Panc1 (cell line): ENCODE data around the gene PARP11. TPM values are rescaled to one million over a fixed set of nuclear protein-coding genes. Genes with fewer than 3 reads are reported as not detected.

ENCODE experiments used
- ATAC-seq: fragments of 200-7000 bp; cut with Tn5 transposase; 2 replicates; pipeline ENCODE4 v1.9.1; 2020; ENCODE audit warnings: mild to moderate bottlenecking, moderate library complexity
- BruUV-seq: library from RNA; stranded (reverse); fragments of 400-500 nt; replicated peaks from 2 replicates; lab custom pipeline; 2021; lab: Mats Ljungman, UMichigan
- CTCF ChIA-PET: fragments of 300-600 bp; sonication (Branson Sonifier 250); formaldehyde crosslinking; loops from one replicate; lab custom pipeline; 2022; ENCODE audit warnings: antibody characterized with exemption; lab: Charles Lee
- POLR2A ChIA-PET: fragments of 300-600 bp; sonication (Branson Sonifier 250); formaldehyde crosslinking; loops from one replicate; lab custom pipeline; 2022; ENCODE audit warnings: antibody characterized with exemption; lab: Charles Lee
- DNase-seq: peaks from one replicate; pipeline ENCODE4 v3.0.0-alpha.2; 2010; ENCODE audit warnings: low read depth, low spot score
- H3K27ac ChIP-seq: 2 replicates; pipeline ENCODE4 v1.5.1; 2011; ENCODE audit warnings: mild to moderate bottlenecking, low read length, inconsistent platforms
- H3K27me3 ChIP-seq: fragments of 200-500 bp; sonication (Bioruptor generic); 2 replicates; pipeline ENCODE4 v1.6.0; 2014; ENCODE audit warnings: low read length, inconsistent platforms; ENCODE audit not compliant: control insufficient read depth, insufficient read depth
- H3K36me3 ChIP-seq: fragments of 200-500 bp; sonication (Bioruptor generic); 2 replicates; pipeline ENCODE4 v1.5.1; 2014; ENCODE audit warnings: inconsistent platforms, mild to moderate bottlenecking, low read length, moderate library complexity; ENCODE audit not compliant: control insufficient read depth, insufficient read depth
- H3K4me1 ChIP-seq: 2 replicates; pipeline ENCODE4 v1.5.1; 2011; ENCODE audit warnings: inconsistent platforms, mild to moderate bottlenecking, low read length, moderate library complexity; ENCODE audit not compliant: control insufficient read depth, insufficient read depth
- H3K4me3 ChIP-seq, 2 experiments: 2 replicates each; pipeline ENCODE4 v1.5.1; 2011 to 2012; ENCODE audit warnings: low read depth in 2 of 2, low read length in 2 of 2, mild to moderate bottlenecking in 2 of 2, inconsistent platforms in 1 of 2, moderate library complexity in 1 of 2
- H3K9me3 ChIP-seq: fragments of 200-500 bp; sonication (Bioruptor generic); 2 replicates; pipeline ENCODE4 v1.5.1; 2014; ENCODE audit warnings: low read depth, mild to moderate bottlenecking, inconsistent platforms, low read length, moderate library complexity; ENCODE audit not compliant: control insufficient read depth, insufficient read depth
- POLR2AphosphoS5 ChIP-seq: IDR thresholded peaks from 2 replicates; pipeline ENCODE4 v1.6.1; 2012; ENCODE audit warnings: mild to moderate bottlenecking, low read depth, low read length, moderate library complexity
- SIN3A ChIP-seq: IDR thresholded peaks from 2 replicates; pipeline ENCODE4 v1.6.1; 2012; ENCODE audit warnings: low read depth, mild to moderate bottlenecking, low read length, moderate library complexity, borderline replicate concordance; ENCODE audit not compliant: insufficient read depth
- TCF7L2 ChIP-seq: IDR thresholded peaks from 2 replicates; pipeline ENCODE4 v1.6.1; 2011; ENCODE audit warnings: mild to moderate bottlenecking, low read depth, low read length, inconsistent platforms
- in situ Hi-C: cut with HindIII; loops from 2 replicates; pipeline ENCODE4 v1.10.0; 2016; ENCODE audit warnings: low sequenced_read_pairs, low pct_unique_long_range_greater_than_20kb
- intact Hi-C: fragments of 100-400 bp; cut with micrococcal nuclease; formaldehyde crosslinking; loops from one replicate; pipeline ENCODE4 v1.10.0; 2022; ENCODE audit not compliant: unreplicated experiment
- total RNA-seq: library from RNA; stranded (reverse); gene quantifications from one replicate; pipeline ENCODE4 v1.2.1, GENCODE V29; 2021; ENCODE audit not compliant: unreplicated experiment
- TF ChIP-seq, protein P1 (sequence below): fragments of 450-650 bp; IDR thresholded peaks from 2 replicates; pipeline ENCODE4 v1.5.1; 2017; ENCODE audit warnings: mild to moderate bottlenecking
- TF ChIP-seq, protein P2 (sequence below), 2 experiments: IDR thresholded peaks; 2 replicates each; pipeline ENCODE4 v1.6.1; 2011 to 2012; ENCODE audit warnings: low read depth in 2 of 2, control low read depth in 1 of 2, low read length in 1 of 2, mild to moderate bottlenecking in 1 of 2, moderate library complexity in 1 of 2; ENCODE audit not compliant: insufficient read depth in 1 of 2

The PARP11 gene
- total RNA-seq, 1 experiment from 2014 or later: 7.3 TPM

DNA sequence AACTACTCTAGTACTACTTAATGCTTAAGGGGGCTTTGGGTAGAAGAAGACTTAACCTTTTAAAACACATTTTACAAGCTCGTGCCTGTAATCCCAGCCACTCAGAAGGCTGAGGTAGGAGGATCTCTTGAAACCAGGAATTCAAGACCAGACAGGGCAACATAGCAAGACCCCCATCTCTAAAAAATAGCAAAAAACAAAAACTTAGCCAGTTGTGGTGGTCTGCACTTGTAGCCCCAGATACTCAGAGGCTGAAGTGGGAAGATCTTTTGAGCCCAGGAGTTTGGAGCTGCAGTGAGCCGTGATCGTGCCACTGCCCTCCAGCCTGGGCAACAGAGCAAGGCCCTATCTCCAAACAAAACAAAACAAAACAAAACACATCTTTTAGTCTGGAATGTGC is 39.7 kb upstream of the PARP11 start:
- DNase-seq: no peak
- in situ Hi-C loops: no loop called here
- no peaks in the 10 kb centered on the region for H3K9me3 ChIP-seq
- ChIA-PET CTCF (no interaction called here), POLR2A (no interaction called here)
- ATAC-seq: no peak
- no peaks in the 10 kb centered on the region; the same call in 1 of the 2 replicates for H3K27me3 ChIP-seq
- TF ChIP-seq, protein P1, sequence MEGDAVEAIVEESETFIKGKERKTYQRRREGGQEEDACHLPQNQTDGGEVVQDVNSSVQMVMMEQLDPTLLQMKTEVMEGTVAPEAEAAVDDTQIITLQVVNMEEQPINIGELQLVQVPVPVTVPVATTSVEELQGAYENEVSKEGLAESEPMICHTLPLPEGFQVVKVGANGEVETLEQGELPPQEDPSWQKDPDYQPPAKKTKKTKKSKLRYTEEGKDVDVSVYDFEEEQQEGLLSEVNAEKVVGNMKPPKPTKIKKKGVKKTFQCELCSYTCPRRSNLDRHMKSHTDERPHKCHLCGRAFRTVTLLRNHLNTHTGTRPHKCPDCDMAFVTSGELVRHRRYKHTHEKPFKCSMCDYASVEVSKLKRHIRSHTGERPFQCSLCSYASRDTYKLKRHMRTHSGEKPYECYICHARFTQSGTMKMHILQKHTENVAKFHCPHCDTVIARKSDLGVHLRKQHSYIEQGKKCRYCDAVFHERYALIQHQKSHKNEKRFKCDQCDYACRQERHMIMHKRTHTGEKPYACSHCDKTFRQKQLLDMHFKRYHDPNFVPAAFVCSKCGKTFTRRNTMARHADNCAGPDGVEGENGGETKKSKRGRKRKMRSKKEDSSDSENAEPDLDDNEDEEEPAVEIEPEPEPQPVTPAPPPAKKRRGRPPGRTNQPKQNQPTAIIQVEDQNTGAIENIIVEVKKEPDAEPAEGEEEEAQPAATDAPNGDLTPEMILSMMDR: no peak
- no peak for TF ChIP-seq TCF7L2
- TF ChIP-seq SIN3A: no peak
- TF ChIP-seq, protein P2, sequence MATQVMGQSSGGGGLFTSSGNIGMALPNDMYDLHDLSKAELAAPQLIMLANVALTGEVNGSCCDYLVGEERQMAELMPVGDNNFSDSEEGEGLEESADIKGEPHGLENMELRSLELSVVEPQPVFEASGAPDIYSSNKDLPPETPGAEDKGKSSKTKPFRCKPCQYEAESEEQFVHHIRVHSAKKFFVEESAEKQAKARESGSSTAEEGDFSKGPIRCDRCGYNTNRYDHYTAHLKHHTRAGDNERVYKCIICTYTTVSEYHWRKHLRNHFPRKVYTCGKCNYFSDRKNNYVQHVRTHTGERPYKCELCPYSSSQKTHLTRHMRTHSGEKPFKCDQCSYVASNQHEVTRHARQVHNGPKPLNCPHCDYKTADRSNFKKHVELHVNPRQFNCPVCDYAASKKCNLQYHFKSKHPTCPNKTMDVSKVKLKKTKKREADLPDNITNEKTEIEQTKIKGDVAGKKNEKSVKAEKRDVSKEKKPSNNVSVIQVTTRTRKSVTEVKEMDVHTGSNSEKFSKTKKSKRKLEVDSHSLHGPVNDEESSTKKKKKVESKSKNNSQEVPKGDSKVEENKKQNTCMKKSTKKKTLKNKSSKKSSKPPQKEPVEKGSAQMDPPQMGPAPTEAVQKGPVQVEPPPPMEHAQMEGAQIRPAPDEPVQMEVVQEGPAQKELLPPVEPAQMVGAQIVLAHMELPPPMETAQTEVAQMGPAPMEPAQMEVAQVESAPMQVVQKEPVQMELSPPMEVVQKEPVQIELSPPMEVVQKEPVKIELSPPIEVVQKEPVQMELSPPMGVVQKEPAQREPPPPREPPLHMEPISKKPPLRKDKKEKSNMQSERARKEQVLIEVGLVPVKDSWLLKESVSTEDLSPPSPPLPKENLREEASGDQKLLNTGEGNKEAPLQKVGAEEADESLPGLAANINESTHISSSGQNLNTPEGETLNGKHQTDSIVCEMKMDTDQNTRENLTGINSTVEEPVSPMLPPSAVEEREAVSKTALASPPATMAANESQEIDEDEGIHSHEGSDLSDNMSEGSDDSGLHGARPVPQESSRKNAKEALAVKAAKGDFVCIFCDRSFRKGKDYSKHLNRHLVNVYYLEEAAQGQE (IDR thresholded peaks at IDR 0.05; ENCODE audit: insufficient read depth in 1 of 2, low read depth in 2 of 2, low read length in 1 of 2): no peak
- TF ChIP-seq POLR2AphosphoS5: no peak
- no TSS peak for BruUV-seq
- no peak overlapping the region for H3K4me3 ChIP-seq
- no peak overlapping the region for H3K27ac ChIP-seq
- no peaks in the 10 kb centered on the region for H3K36me3 ChIP-seq
- intact Hi-C loops: no loop called here
- no peaks in the 10 kb centered on the region for H3K4me1 ChIP-seq

DNA sequence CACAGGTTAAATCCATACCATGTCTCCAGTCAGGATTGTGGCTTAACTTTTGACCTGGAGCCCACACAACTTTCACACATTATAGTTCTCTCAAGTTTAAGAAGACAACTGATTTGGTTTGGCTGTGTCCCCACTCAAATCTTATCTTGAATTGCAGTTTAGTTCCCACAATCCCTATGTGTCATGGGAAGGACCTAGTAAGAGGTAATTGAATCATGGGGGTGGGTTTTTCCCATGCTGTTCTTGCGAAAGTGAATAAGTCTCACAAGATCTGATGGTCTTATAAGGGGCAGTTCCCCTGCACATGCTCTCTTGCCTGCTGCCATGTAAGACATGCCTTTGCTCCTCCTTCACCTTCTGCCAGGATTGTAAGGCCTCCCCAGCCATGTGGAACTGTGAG is 38.2 kb upstream of the PARP11 start:
- Histone ChIP-seq H3K36me3 (no peaks in the 10 kb centered on the region), H3K4me1 (no peaks in the 10 kb centered on the region), H3K27me3 (no peaks in the 10 kb centered on the region), H3K9me3 (no peaks in the 10 kb centered on the region), H3K4me3 (no peak overlapping the region), H3K27ac (no peak overlapping the region)
- DNase-seq: no peak
- ATAC-seq: no peak
- ChIA-PET CTCF (no interaction called here), POLR2A (no interaction called here)
- no peak for TF ChIP-seq SIN3A
- TF ChIP-seq, protein P1: no peak
- no peak for TF ChIP-seq POLR2AphosphoS5
- no peak for TF ChIP-seq TCF7L2
- TF ChIP-seq, protein P2 (IDR thresholded peaks at IDR 0.05; ENCODE audit: insufficient read depth in 1 of 2, low read depth in 2 of 2, low read length in 1 of 2): no peak
- in situ Hi-C loops (no loop called here), intact Hi-C loops (no loop called here)
- no TSS peak for BruUV-seq
